Lower lobe of right lung (tissue), 2 donors: Measurements from ENCODE around the gene NACC2. TPM values are rescaled to one million over a fixed set of nuclear protein-coding genes. Genes with fewer than 3 reads are reported as not detected.
A peak's percentile ranks its signal among the peaks of the same experiment; 100 is the strongest.

ENCODE experiments used
- ATAC-seq, 2 donors: fragments of 200-7000 bp; cut with Tn5 transposase; one replicate each; pipeline ENCODE4 v1.9.1; 2020 to 2022; ENCODE audit warnings: mild to moderate bottlenecking in 2 of 2, moderate library complexity in 2 of 2
- DNase-seq: peaks from one replicate; pipeline ENCODE4 v3.0.0-alpha.2; 2020
- H3K27ac ChIP-seq: fragments of 200-600 bp; one replicate; pipeline ENCODE4 v1.8.0; 2022
- H3K27me3 ChIP-seq: fragments of 200-600 bp; one replicate; pipeline ENCODE4 v1.8.0; 2022; ENCODE audit warnings: low read depth
- H3K36me3 ChIP-seq: fragments of 200-600 bp; one replicate; pipeline ENCODE4 v1.8.0; 2022; ENCODE audit warnings: mild to moderate bottlenecking
- H3K4me1 ChIP-seq: fragments of 200-600 bp; one replicate; pipeline ENCODE4 v1.8.0; 2022
- H3K4me3 ChIP-seq: fragments of 200-600 bp; one replicate; pipeline ENCODE4 v1.8.0; 2022; ENCODE audit warnings: mild to moderate bottlenecking
- H3K9me3 ChIP-seq: fragments of 200-600 bp; one replicate; pipeline ENCODE4 v1.8.0; 2022
- intact Hi-C: fragments of 100-400 bp; cut with DNase I; formaldehyde crosslinking; loops from one replicate; pipeline ENCODE4 v1.11.0; 2022
- total RNA-seq: library from RNA; stranded (reverse); fragmentation: NEBNext Ultra II Directional; extraction: Animal tissue kit (Norgen Biotek cat#: 25700); gene quantifications from one replicate; pipeline ENCODE4 v1.2.1, GENCODE V29; 2021
- TF ChIP-seq, protein P1 (sequence below): fragments of 200-600 bp; IDR thresholded peaks from one replicate; pipeline ENCODE4 v1.8.0; 2022; ENCODE audit warnings: antibody characterized with exemption, mild to moderate bottlenecking
- donor health status: DM: no; HTN: yes; CAD: no; lungs with severe emphysema.

The NACC2 gene
- total RNA-seq, 1 donor from 2014 or later, result 27.0 TPM

DNA sequence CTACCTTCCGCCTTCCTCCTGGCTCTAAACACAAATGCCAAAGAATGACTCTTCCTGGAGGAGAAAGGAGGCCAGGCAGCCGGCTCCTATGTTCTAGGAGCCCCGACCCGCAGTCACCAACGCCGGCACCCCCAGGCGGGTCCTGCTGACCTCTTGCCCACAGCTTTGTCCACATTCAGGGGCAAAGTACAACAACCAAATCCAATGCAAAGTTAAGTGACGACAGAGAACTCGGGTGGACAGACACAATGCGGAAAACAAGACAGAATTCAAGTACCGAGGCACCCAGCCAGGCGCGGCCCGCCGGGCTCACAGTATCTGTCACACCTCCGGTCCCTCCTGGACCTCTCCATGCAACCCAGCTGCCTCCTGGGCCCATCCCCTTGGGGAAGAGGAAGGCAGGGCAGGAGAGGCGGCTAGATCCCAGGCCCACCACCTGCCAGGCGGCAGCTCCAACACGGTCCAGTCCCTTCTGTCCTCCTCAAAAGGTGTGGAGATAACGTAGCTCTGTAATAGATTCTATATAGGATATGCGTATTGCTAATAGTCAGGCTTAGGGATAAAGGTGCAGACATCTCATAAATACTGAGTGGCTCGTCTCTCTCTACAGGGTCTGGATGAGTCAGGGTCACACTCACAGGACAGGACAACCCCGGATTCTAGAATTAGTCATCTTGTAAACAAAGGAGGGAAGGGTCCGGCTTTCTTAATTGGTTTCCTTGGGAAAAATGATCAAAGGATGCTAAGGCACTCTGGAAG is 87.0 kb downstream of the NACC2 start:
- Histone ChIP-seq H3K36me3 (peaks cover 29% of the 10 kb centered on the region), H3K27me3 (no peaks in the 10 kb centered on the region), H3K4me1 (peaks cover 44% of the 10 kb centered on the region), H3K27ac (peak overlapping the region; percentile 61), H3K9me3 (no peaks in the 10 kb centered on the region), H3K4me3 (no peak overlapping the region)
- ATAC-seq (no peak), DNase-seq (no peak)
- intact Hi-C loops, result no loop called here
- TF ChIP-seq, protein P1, sequence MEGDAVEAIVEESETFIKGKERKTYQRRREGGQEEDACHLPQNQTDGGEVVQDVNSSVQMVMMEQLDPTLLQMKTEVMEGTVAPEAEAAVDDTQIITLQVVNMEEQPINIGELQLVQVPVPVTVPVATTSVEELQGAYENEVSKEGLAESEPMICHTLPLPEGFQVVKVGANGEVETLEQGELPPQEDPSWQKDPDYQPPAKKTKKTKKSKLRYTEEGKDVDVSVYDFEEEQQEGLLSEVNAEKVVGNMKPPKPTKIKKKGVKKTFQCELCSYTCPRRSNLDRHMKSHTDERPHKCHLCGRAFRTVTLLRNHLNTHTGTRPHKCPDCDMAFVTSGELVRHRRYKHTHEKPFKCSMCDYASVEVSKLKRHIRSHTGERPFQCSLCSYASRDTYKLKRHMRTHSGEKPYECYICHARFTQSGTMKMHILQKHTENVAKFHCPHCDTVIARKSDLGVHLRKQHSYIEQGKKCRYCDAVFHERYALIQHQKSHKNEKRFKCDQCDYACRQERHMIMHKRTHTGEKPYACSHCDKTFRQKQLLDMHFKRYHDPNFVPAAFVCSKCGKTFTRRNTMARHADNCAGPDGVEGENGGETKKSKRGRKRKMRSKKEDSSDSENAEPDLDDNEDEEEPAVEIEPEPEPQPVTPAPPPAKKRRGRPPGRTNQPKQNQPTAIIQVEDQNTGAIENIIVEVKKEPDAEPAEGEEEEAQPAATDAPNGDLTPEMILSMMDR, result no peak

- Histone ChIP-seq H3K4me1 (peaks cover 44% of the 10 kb centered on the region), H3K9me3 (no peaks in the 10 kb centered on the region), H3K27ac (peak overlapping the region; percentile 61), H3K36me3 (peaks cover 24% of the 10 kb centered on the region), H3K4me3 (no peak overlapping the region), H3K27me3 (no peaks in the 10 kb centered on the region)
- DNase-seq (no peak), ATAC-seq (no peak)
- intact Hi-C loops, result no loop called here
- TF ChIP-seq, protein P1, result no peak
These were observed 87.7 kb downstream of the NACC2 start for GRCh38 chr9:136007276-136007933.

GRCh38 chr9:136006169-136006568 is 88.9 kb downstream of the NACC2 start:
- Histone ChIP-seq H3K4me3 (no peak overlapping the region), H3K27me3 (no peaks in the 10 kb centered on the region), H3K9me3 (no peaks in the 10 kb centered on the region), H3K4me1 (peaks cover 35% of the 10 kb centered on the region), H3K27ac (no peak overlapping the region), H3K36me3 (peaks cover 12% of the 10 kb centered on the region)
- TF ChIP-seq, protein P1, result no peak
- ATAC-seq (no peak), DNase-seq (no peak)
- intact Hi-C loops, result no loop called here

GRCh38 chr9:136004712-136005111 is 90.4 kb downstream of the NACC2 start:
- H3K4me3 ChIP-seq, result no peak overlapping the region
- H3K36me3 ChIP-seq, result peaks cover 7% of the 10 kb centered on the region
- DNase-seq, result no peak
- H3K9me3 ChIP-seq, result no peaks in the 10 kb centered on the region
- no peak overlapping the region for H3K27ac ChIP-seq
- H3K27me3 ChIP-seq, result no peaks in the 10 kb centered on the region
- intact Hi-C loops, result no loop called here
- ATAC-seq, result no peak
- H3K4me1 ChIP-seq, result peaks cover 26% of the 10 kb centered on the region
- TF ChIP-seq, protein P1, result no peak

DNA sequence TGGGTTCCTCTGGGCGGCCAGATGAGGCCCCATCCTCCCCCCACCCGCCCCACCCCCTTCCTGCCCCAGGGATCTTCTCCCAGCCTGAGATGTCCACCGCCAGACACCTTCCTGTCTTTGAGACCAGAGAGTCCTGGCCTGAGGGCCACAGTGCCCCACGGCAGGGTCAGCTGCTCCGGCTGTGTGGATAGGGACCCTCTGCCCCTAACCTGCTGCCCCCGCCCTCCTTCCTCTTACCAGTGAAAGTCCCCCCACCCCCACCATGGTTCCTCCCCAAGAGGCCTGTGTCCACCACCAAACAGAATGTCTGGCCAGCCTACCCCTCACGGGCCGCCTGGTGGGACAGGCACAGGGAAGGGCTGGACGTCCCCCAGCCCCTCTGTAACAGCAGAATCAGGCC is 90.9 kb downstream of the NACC2 start:
- Histone ChIP-seq H3K9me3 (no peaks in the 10 kb centered on the region), H3K4me3 (no peak overlapping the region), H3K27me3 (no peaks in the 10 kb centered on the region), H3K27ac (no peak overlapping the region), H3K36me3 (peaks cover 2% of the 10 kb centered on the region), H3K4me1 (peaks cover 21% of the 10 kb centered on the region)
- intact Hi-C loops, result no loop called here
- ATAC-seq (no peak), DNase-seq (no peak)
- TF ChIP-seq, protein P1, result no peak
